Muscle of leg (tissue), 11 donors: Measurements from ENCODE around the gene INVS. TPM values are rescaled to one million over a fixed set of nuclear protein-coding genes. Genes with fewer than 3 reads are reported as not detected.
"Not testable (repeated sequence)": the region's sequence is repeated elsewhere in the genome, so short reads cannot be mapped to it uniquely, and the experiment has no call there.

ENCODE experiments used
- DNase-seq: peaks from one replicate; pipeline ENCODE4 v3.0.0; 2013
- H3K27ac ChIP-seq: one replicate; pipeline ENCODE4 v1.5.1; 2013; ENCODE audit warnings: mild to moderate bottlenecking, low read length, control low read depth
- H3K27me3 ChIP-seq: one replicate; pipeline ENCODE4 v1.6.1; 2013; ENCODE audit warnings: low read length; ENCODE audit not compliant: control insufficient read depth, insufficient read depth
- H3K36me3 ChIP-seq: one replicate; pipeline ENCODE4 v1.6.1; 2013; ENCODE audit warnings: low read length; ENCODE audit not compliant: control insufficient read depth, insufficient read depth
- H3K4me1 ChIP-seq: one replicate; pipeline ENCODE4 v1.6.1; 2013; ENCODE audit warnings: low read length; ENCODE audit not compliant: control insufficient read depth, insufficient read depth
- H3K4me3 ChIP-seq: one replicate; pipeline ENCODE4 v1.5.1; 2013; ENCODE audit warnings: low read length, control low read depth
- H3K9me3 ChIP-seq: replicated peaks from 2 replicates; pipeline ENCODE4 v1.6.1; 2013; ENCODE audit warnings: low read depth, low read length; ENCODE audit not compliant: control insufficient read depth
- WGBS: methylation state at CpG from one replicate; pipeline ENCODE4 v1.1.5; 2013; ENCODE audit warnings: missing lambda C conversion rate; ENCODE audit not compliant: insufficient coverage; 5-methylcytosine and 5-hydroxymethylcytosine counted together
- polyA plus RNA-seq, 8 donors: library from polyadenylated mRNA; unstranded; fragments of 120-200 nt; gene quantifications; one replicate each; pipeline versions ENCODE4 v1.2.1 to v1.2.3, GENCODE V29; 2013; ENCODE audit warnings: inconsistent platforms in 1 of 8, low replicate concordance in 1 of 8; ENCODE audit not compliant: insufficient read length in 8 of 8, insufficient read depth in 1 of 8
- total RNA-seq: library from RNA; stranded (reverse); fragments of 120-200 nt; gene quantifications from one replicate; pipeline ENCODE4 v1.2.4, GENCODE V29; 2013

The INVS gene
- total and polyA plus RNA-seq, 9 donors: 8.1 to 16.9 (median 11.0) TPM

- H3K4me3 ChIP-seq, DNase-seq, H3K36me3 ChIP-seq, H3K9me3 ChIP-seq, H3K27me3 ChIP-seq, H3K4me1 ChIP-seq, H3K27ac ChIP-seq: not testable (repeated sequence)
- 90% methylated on average over 3 of the region's 6 CpGs for WGBS
Observed at GRCh38 chr9:100140303-100140702, 41.3 kb downstream of the INVS start.

DNA sequence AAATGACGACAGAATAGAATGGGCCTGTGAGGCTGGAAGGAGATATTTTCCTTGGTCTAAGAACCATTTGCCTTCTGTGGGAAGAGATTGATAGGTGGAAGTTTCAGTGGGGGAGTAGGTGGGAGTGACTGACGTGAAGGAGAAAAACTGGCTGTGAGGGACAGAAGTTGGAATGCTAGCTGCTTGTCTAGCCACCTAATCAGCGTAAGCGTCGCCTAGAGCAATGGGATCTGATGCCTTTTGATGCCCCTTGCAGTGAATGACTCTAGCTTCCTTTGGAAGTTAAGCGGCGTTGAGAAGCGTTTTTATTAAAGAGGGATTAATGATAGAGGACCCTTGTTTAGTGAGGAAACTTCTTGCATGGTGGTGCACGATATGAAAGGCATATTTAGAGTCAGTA is 42.8 kb downstream of the INVS start:
- H3K36me3 ChIP-seq, H3K4me1 ChIP-seq, H3K4me3 ChIP-seq, H3K27ac ChIP-seq, H3K9me3 ChIP-seq, DNase-seq, H3K27me3 ChIP-seq: not testable (repeated sequence)
- 91% methylated on average over 8 of the region's 9 CpGs for WGBS

GRCh38 chr9:100145167-100145934 is 46.3 kb downstream of the INVS start:
- not testable (repeated sequence) for H3K36me3 ChIP-seq, H3K4me3 ChIP-seq, H3K27ac ChIP-seq, H3K27me3 ChIP-seq, DNase-seq, H3K9me3 ChIP-seq, H3K4me1 ChIP-seq
- 91% methylated on average over 15 of the region's 15 CpGs for WGBS

GRCh38 chr9:100145976-100146375 is 46.9 kb downstream of the INVS start:
- H3K9me3 ChIP-seq, H3K27me3 ChIP-seq, DNase-seq, H3K36me3 ChIP-seq, H3K4me1 ChIP-seq, H3K27ac ChIP-seq, H3K4me3 ChIP-seq: not testable (repeated sequence)
- WGBS: 71% methylated on average over 8 of the region's 8 CpGs

GRCh38 chr9:100150214-100150613 is 51.2 kb downstream of the INVS start:
- no peak overlapping the region for H3K4me3 ChIP-seq
- no peaks in the 10 kb centered on the region for H3K9me3 ChIP-seq
- no peaks in the 10 kb centered on the region for H3K36me3 ChIP-seq
- WGBS: no CpG with 5 or more reads among the region's 2 CpGs
- H3K27ac ChIP-seq: no peak overlapping the region
- H3K27me3 ChIP-seq: no peaks in the 10 kb centered on the region
- peak; percentile 72 for DNase-seq
- H3K4me1 ChIP-seq: no peaks in the 10 kb centered on the region

GRCh38 chr9:100160021-100160420 is 61.0 kb downstream of the INVS start:
- Histone ChIP-seq H3K9me3 (no peaks in the 10 kb centered on the region), H3K27ac (no peak overlapping the region), H3K4me3 (no peak overlapping the region), H3K36me3 (no peaks in the 10 kb centered on the region), H3K4me1 (no peaks in the 10 kb centered on the region), H3K27me3 (no peaks in the 10 kb centered on the region)
- no peak for DNase-seq
- 100% methylated on average over 1 of the region's 3 CpGs for WGBS

GRCh38 chr9:100167176-100167575 is 68.1 kb downstream of the INVS start:
- no peak overlapping the region for H3K27ac ChIP-seq
- H3K4me3 ChIP-seq: no peak overlapping the region
- H3K9me3 ChIP-seq: no peaks in the 10 kb centered on the region
- DNase-seq: no peak
- peaks cover 2% of the 10 kb centered on the region for H3K36me3 ChIP-seq
- no peaks in the 10 kb centered on the region for H3K27me3 ChIP-seq
- no peaks in the 10 kb centered on the region for H3K4me1 ChIP-seq

GRCh38 chr9:100167915-100168654 is 69.0 kb downstream of the INVS start:
- no peaks in the 10 kb centered on the region for H3K4me1 ChIP-seq
- peak; percentile 25 for DNase-seq

GRCh38 chr9:100170085-100170484 is 71.0 kb downstream of the INVS start:
- Histone ChIP-seq H3K4me1 (no peaks in the 10 kb centered on the region), H3K27ac (no peak overlapping the region), H3K4me3 (no peak overlapping the region), H3K9me3 (peaks cover 15% of the 10 kb centered on the region), H3K36me3 (peaks cover 2% of the 10 kb centered on the region), H3K27me3 (no peaks in the 10 kb centered on the region)
- DNase-seq: no peak

More at GRCh38 chr9:100167915-100168654, 69.0 kb downstream of the INVS start:
- Histone ChIP-seq H3K4me3 (no peak overlapping the region), H3K36me3 (peaks cover 2% of the 10 kb centered on the region), H3K9me3 (peaks cover 5% of the 10 kb centered on the region), H3K27ac (no peak overlapping the region), H3K27me3 (no peaks in the 10 kb centered on the region)
- WGBS: 62% methylated on average over 2 of the region's 5 CpGs

DNA sequence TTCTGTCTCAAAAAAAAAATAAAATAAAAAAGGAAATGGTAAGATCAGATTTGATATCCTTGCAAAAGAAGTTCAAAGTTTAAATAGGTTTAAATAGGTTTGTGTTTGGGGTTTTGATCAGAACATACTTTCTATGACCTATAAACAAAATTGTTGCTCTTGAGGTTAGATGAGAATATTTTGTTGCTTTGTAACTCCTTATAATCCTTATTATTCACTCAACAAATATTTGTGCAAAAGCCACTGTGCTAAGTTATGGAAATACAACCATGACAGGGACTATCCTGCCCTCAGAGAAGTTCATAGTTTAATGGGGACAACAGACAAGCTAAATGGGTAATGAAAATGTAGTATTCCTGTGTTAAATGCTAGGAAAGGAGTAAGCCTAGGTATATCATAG is 71.5 kb downstream of the INVS start:
- Histone ChIP-seq H3K4me1 (no peaks in the 10 kb centered on the region), H3K9me3 (peaks cover 20% of the 10 kb centered on the region), H3K27me3 (no peaks in the 10 kb centered on the region), H3K36me3 (peaks cover 2% of the 10 kb centered on the region), H3K4me3 (no peak overlapping the region), H3K27ac (no peak overlapping the region)
- DNase-seq: no peak
